H1 (cell line): ENCODE measurements around the gene GSE1. TPM values are rescaled to one million over a fixed set of nuclear protein-coding genes. Genes with fewer than 3 reads are reported as not detected.

Experiments used
- CTCF ChIA-PET: fragments of 300-600 bp; sonication (Branson Sonifier 250); formaldehyde crosslinking; loops from one replicate; lab custom pipeline; 2021; ENCODE audit not compliant: partially characterized antibody; lab: Charles Lee
- POLR2A ChIA-PET: fragments of 300-600 bp; sonication (Branson Sonifier 250); formaldehyde crosslinking; loops from one replicate; lab custom pipeline; 2021; ENCODE audit warnings: inconsistent platforms; ENCODE audit not compliant: partially characterized antibody; lab: Charles Lee
- DNase-seq, 2 experiments: peaks; one replicate each; pipeline versions ENCODE4 v3.0.0 to v3.0.0-alpha.2; 2010 to 2022; ENCODE audit warnings: low spot score in 2 of 2, low read depth in 1 of 2, mixed read lengths in 1 of 2
- FAIRE-seq: peaks from 2 replicates; lab custom pipeline; 2011; peaks lifted over from hg19 to GRCh38; lab: Jason Lieb, UNC
- H2AFZ ChIP-seq: 2 replicates; pipeline ENCODE4 v1.8.1; 2012; ENCODE audit warnings: low read length, inconsistent platforms
- H2AK5ac ChIP-seq: 2 replicates; pipeline ENCODE4 v1.6.1; 2013; ENCODE audit warnings: low read depth, low read length
- H2BK120ac ChIP-seq: replicated peaks from 2 replicates; pipeline ENCODE3; 2013; ENCODE audit warnings: low read depth, low read length, inconsistent platforms
- H2BK12ac ChIP-seq: 2 replicates; pipeline ENCODE4 v1.6.1; 2013; ENCODE audit warnings: low read depth, low read length
- H2BK15ac ChIP-seq: 2 replicates; pipeline ENCODE4 v1.6.1; 2013; ENCODE audit warnings: low read length
- H2BK20ac ChIP-seq: 2 replicates; pipeline ENCODE4 v1.6.1; 2013; ENCODE audit warnings: low read length
- H2BK5ac ChIP-seq: 2 replicates; pipeline ENCODE4 v1.6.1; 2013; ENCODE audit warnings: low read depth, low read length
- H3K14ac ChIP-seq: 2 replicates; pipeline ENCODE4 v1.6.1; 2013; ENCODE audit warnings: inconsistent platforms; ENCODE audit not compliant: insufficient read length
- H3K18ac ChIP-seq: 2 replicates; pipeline ENCODE4 v1.6.1; 2013; ENCODE audit warnings: low read length; ENCODE audit errors: extremely low read depth
- H3K23ac ChIP-seq: 2 replicates; pipeline ENCODE4 v1.6.1; 2013; ENCODE audit warnings: inconsistent platforms; ENCODE audit not compliant: insufficient read length
- H3K23me2 ChIP-seq: 2 replicates; pipeline ENCODE4 v1.6.1; 2013; ENCODE audit warnings: low read depth, low read length
- H3K27ac ChIP-seq: 2 replicates; pipeline ENCODE4 v1.6.1; 2011; ENCODE audit warnings: low read depth, low read length, inconsistent platforms
- H3K27me3 ChIP-seq, 4 experiments: replicated peaks in 1 of 4; 1 replicate in 1 of 4; 2 replicates in 3 of 4; pipeline versions ENCODE4 v1.6.1 to v1.8.1; 2011 to 2013; ENCODE audit warnings: low read length in 3 of 4, mild to moderate bottlenecking in 3 of 4, inconsistent platforms in 2 of 4, mixed read lengths in 2 of 4, moderate library complexity in 1 of 4; ENCODE audit not compliant: control insufficient read depth in 3 of 4, insufficient read depth in 3 of 4; ENCODE audit errors: extremely low read depth in 1 of 4
- H3K36me3 ChIP-seq, 4 experiments: 2 replicates each; pipeline versions ENCODE4 v1.6.1 to v1.8.1; 2011 to 2013; ENCODE audit warnings: mild to moderate bottlenecking in 4 of 4, low read length in 3 of 4, moderate library complexity in 2 of 4, control low read depth in 1 of 4, inconsistent platforms in 1 of 4; ENCODE audit not compliant: insufficient read depth in 4 of 4, control insufficient read depth in 2 of 4
- H3K4ac ChIP-seq: replicated peaks from 2 replicates; pipeline ENCODE3; 2013; ENCODE audit warnings: low read length, low read depth, mixed read lengths, inconsistent platforms; ENCODE audit not compliant: insufficient read length
- H3K4me1 ChIP-seq, 4 experiments: replicated peaks in 1 of 4; 1 replicate in 1 of 4; 2 replicates in 3 of 4; pipeline versions ENCODE4 v1.6.1 to v1.8.1; 2011 to 2013; ENCODE audit warnings: low read length in 3 of 4, inconsistent platforms in 2 of 4, mixed read lengths in 1 of 4; ENCODE audit not compliant: insufficient read depth in 4 of 4, control insufficient read depth in 3 of 4
- H3K4me2 ChIP-seq, 2 experiments: 2 replicates each; pipeline versions ENCODE4 v1.6.1 to v1.8.1; 2011 to 2013; ENCODE audit warnings: low read depth in 2 of 2, low read length in 2 of 2, control low read depth in 1 of 2, inconsistent platforms in 1 of 2, mild to moderate bottlenecking in 1 of 2; ENCODE audit not compliant: insufficient read depth in 1 of 2
- H3K4me3 ChIP-seq, 4 experiments: fragments of 200-600, 300-600 bp in 1 of 4; sonication (generic), shearing (Covaris generic), sonication (Bioruptor Twin) in 1 of 4; 2 replicates each; pipeline versions ENCODE4 v1.5.1 to v1.8.1; 2011 to 2016; ENCODE audit warnings: low read length in 4 of 4, low read depth in 3 of 4, control low read depth in 2 of 4, inconsistent platforms in 2 of 4, mild to moderate bottlenecking in 2 of 4, mixed read lengths in 1 of 4, moderate library complexity in 1 of 4; ENCODE audit not compliant: insufficient read depth in 2 of 4; ENCODE audit errors: extremely low read depth in 1 of 4
- H3K56ac ChIP-seq: replicated peaks from 2 replicates; pipeline ENCODE3; 2013; ENCODE audit warnings: low read depth, mild to moderate bottlenecking, mixed read lengths, low read length, inconsistent platforms; ENCODE audit not compliant: insufficient read length
- H3K79me1 ChIP-seq: 2 replicates; pipeline ENCODE4 v1.6.1; 2013; ENCODE audit warnings: low read depth, low read length, control low read depth
- H3K79me2 ChIP-seq, 2 experiments: 2 replicates each; pipeline versions ENCODE4 v1.6.1 to v1.8.1; 2012 to 2013; ENCODE audit warnings: low read length in 2 of 2, mild to moderate bottlenecking in 2 of 2, inconsistent platforms in 1 of 2; ENCODE audit not compliant: insufficient read depth in 2 of 2, control insufficient read depth in 1 of 2
- H3K9ac ChIP-seq, 4 experiments: replicated peaks in 1 of 4; 1 replicate in 1 of 4; 2 replicates in 3 of 4; pipeline versions ENCODE4 v1.6.1 to v1.8.1; 2011 to 2013; ENCODE audit warnings: low read depth in 3 of 4, low read length in 3 of 4, control low read depth in 2 of 4, mild to moderate bottlenecking in 2 of 4, moderate library complexity in 2 of 4, inconsistent platforms in 1 of 4; ENCODE audit errors: extremely low read depth in 1 of 4
- H3K9me3 ChIP-seq, 2 experiments: 2 replicates each; pipeline versions ENCODE4 v1.6.1 to v1.8.1; 2012 to 2013; ENCODE audit warnings: mild to moderate bottlenecking in 2 of 2, moderate library complexity in 2 of 2, control low read depth in 1 of 2, inconsistent platforms in 1 of 2, low read depth in 1 of 2, low read length in 1 of 2, mixed read lengths in 1 of 2; ENCODE audit not compliant: insufficient read depth in 2 of 2
- H4K20me1 ChIP-seq, 2 experiments: replicated peaks in 1 of 2; 2 replicates each; pipeline versions ENCODE3 to v1.8.1; 2011 to 2013; ENCODE audit warnings: inconsistent platforms in 2 of 2, low read length in 2 of 2, mild to moderate bottlenecking in 1 of 2; ENCODE audit not compliant: insufficient read depth in 2 of 2, control insufficient read depth in 1 of 2
- H4K5ac ChIP-seq: 2 replicates; pipeline ENCODE4 v1.6.1; 2013; ENCODE audit warnings: low read length, low read depth, mixed read lengths, inconsistent platforms; ENCODE audit not compliant: insufficient read length
- H4K8ac ChIP-seq: 2 replicates; pipeline ENCODE4 v1.8.0; 2013; ENCODE audit warnings: mild to moderate bottlenecking, moderate library complexity, low read length, inconsistent platforms; ENCODE audit not compliant: insufficient read depth; ENCODE audit errors: extremely low read depth
- H4K91ac ChIP-seq: replicated peaks from 2 replicates; pipeline ENCODE3; 2013; ENCODE audit warnings: low read length, mixed read lengths, inconsistent platforms; ENCODE audit not compliant: insufficient read length
- FOSL1 ChIP-seq: IDR thresholded peaks from 2 replicates; pipeline ENCODE4 v1.6.1; 2011; ENCODE audit warnings: mild to moderate bottlenecking, low read depth, low read length, moderate library complexity; ENCODE audit not compliant: insufficient read depth
- RFX5 ChIP-seq: IDR thresholded peaks from 2 replicates; pipeline ENCODE4 v1.6.1; 2011; ENCODE audit warnings: low read depth, low read length, improper control_type of control experiment, borderline replicate concordance
- USF2 ChIP-seq: IDR thresholded peaks from 2 replicates; pipeline ENCODE4 v1.6.1; 2011; ENCODE audit warnings: low read length, improper control_type of control experiment
- WGBS, 2 experiments: shearing (Covaris generic) in 1 of 2; methylation state at CpG; one replicate each; pipeline versions ENCODE4 v1.1.6 to v1.1.7; 2013 to 2015; ENCODE audit warnings: low lambda C conversion rate in 2 of 2, mixed read lengths in 2 of 2, inconsistent platforms in 1 of 2, low coverage in 1 of 2, missing lambda C conversion rate in 1 of 2; ENCODE audit not compliant: insufficient replicate concordance in 2 of 2, insufficient coverage in 1 of 2, insufficient read length in 1 of 2; ENCODE audit errors: extremely low coverage in 1 of 2, missing lambda C conversion rate in 1 of 2; 5-methylcytosine and 5-hydroxymethylcytosine counted together
- polyA plus RNA-seq, 7 experiments: library from polyadenylated mRNA; depleted of rRNA in 3 of 7; stranded (reverse) in 5 of 7; unstranded in 2 of 7; fragments of >200 nt in 5 of 7; fragments of 200-250 nt in 2 of 7; gene quantifications; 1 replicate in 5 of 7; 2 replicates in 1 of 7; 4 replicates in 1 of 7; pipeline versions ENCODE4 v1.2.1 to v1.2.3, GENCODE V29; 2011 to 2013; ENCODE audit warnings: missing spikeins in 2 of 7, mixed read lengths in 2 of 7
- total RNA-seq: library from RNA; stranded (reverse); fragmentation: NEBNext Ultra II Directional; extraction: Animal tissue kit (Norgen Biotek cat#: 25700); gene quantifications from 2 replicates; pipeline ENCODE4 v1.2.1, GENCODE V29; 2021

GSE1 gene
- total and polyA plus RNA-seq, 2 of the 8 experiments (the other 6 are each of a cell fraction or from before 2014, with no cell fraction given) = 26.0 to 65.6 TPM

DNA sequence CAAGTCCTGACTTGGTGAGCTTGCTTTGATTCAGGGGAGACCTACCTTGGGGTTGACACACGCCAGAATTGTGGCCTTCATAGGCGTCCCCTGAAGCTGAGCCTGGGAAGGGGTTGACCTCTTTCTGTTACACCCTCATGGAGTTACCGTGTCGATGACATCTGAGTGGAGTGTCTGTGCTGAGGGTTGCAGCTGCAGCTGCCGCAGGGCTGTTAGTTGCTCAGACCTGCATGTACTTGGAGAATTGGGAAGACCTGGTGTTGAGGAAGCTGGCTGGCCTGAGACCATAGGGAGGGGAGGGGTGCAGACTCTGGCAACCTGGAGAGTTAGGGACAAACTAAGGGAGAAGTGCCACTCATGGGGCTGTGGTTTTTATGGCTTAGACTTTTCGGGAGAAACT is 9.6 kb downstream of the GSE1 start:
- H3K23me2 ChIP-seq = no peaks in the 10 kb centered on the region
- H3K4ac ChIP-seq = no peak overlapping the region
- H3K79me2 ChIP-seq = peaks cover 40 to 100% of the 10 kb centered on the region in 2 experiments
- no peak overlapping the region for H2BK12ac ChIP-seq
- TF ChIP-seq USF2 = 0 out of 2 replicates have a peak, but pooled peaks have one; percentile 3
- TF ChIP-seq RFX5 = no peak
- no peak for TF ChIP-seq FOSL1
- TF ChIP-seq, all 59 proteins: peak for 1
- H4K8ac ChIP-seq = no peak overlapping the region
- H3K18ac ChIP-seq = no peak overlapping the region
- H3K9ac ChIP-seq = no peak overlapping the region
- FAIRE-seq (no peak), DNase-seq (no peak)
- H2AK5ac ChIP-seq = no peak overlapping the region
- H3K9me3 ChIP-seq = no peaks in the 10 kb centered on the region
- H3K4me3 ChIP-seq = no peak overlapping the region; a peak in 1 of 8 replicates
- no peak overlapping the region for H2BK20ac ChIP-seq
- H4K91ac ChIP-seq = no peak overlapping the region
- H3K36me3 ChIP-seq = peaks cover 0 to 5% (median 0%) of the 10 kb centered on the region in 4 experiments; a peak in 3 of 8 replicates
- ChIA-PET POLR2A (no interaction called here), CTCF (interaction anchor here (0.5 to 3.2 kb wide), 6 partner anchors 9 to 201 kb away, joined by 3 to 19 read pairs (median 4); no protein-coding TSS in a partner anchor)
- no peaks in the 10 kb centered on the region; a peak in 1 of 7 replicates for H3K27me3 ChIP-seq
- no peak overlapping the region for H2BK120ac ChIP-seq
- H3K4me1 ChIP-seq = peaks cover 0 to 32% (median 21%) of the 10 kb centered on the region in 4 experiments; a peak in 6 of 7 replicates
- WGBS, 2 experiments = 88% methylated on average over 6 of the region's 6 CpGs; no CpG with 5 or more reads in 1 of the 2 experiments
- H2BK5ac ChIP-seq = no peak overlapping the region
- H3K4me2 ChIP-seq = no peak overlapping the region
- no peak overlapping the region for H3K23ac ChIP-seq
- H2BK15ac ChIP-seq = no peak overlapping the region
- H3K79me1 ChIP-seq = peaks cover 29% of the 10 kb centered on the region
- no peak overlapping the region for H2AFZ ChIP-seq
- no peak overlapping the region for H3K14ac ChIP-seq
- no peak overlapping the region for H3K27ac ChIP-seq
- H4K20me1 ChIP-seq = peaks cover 74 to 76% of the 10 kb centered on the region in 2 experiments
- no peak overlapping the region for H3K56ac ChIP-seq
- no peak overlapping the region for H4K5ac ChIP-seq
